ENCODE measurements around the gene CLEC4F.

GRCh38 chr2:70837980-70838925 is 17.9 kb upstream of the CLEC4F start:
- TF ChIP-seq, protein P1, sequence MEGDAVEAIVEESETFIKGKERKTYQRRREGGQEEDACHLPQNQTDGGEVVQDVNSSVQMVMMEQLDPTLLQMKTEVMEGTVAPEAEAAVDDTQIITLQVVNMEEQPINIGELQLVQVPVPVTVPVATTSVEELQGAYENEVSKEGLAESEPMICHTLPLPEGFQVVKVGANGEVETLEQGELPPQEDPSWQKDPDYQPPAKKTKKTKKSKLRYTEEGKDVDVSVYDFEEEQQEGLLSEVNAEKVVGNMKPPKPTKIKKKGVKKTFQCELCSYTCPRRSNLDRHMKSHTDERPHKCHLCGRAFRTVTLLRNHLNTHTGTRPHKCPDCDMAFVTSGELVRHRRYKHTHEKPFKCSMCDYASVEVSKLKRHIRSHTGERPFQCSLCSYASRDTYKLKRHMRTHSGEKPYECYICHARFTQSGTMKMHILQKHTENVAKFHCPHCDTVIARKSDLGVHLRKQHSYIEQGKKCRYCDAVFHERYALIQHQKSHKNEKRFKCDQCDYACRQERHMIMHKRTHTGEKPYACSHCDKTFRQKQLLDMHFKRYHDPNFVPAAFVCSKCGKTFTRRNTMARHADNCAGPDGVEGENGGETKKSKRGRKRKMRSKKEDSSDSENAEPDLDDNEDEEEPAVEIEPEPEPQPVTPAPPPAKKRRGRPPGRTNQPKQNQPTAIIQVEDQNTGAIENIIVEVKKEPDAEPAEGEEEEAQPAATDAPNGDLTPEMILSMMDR (IDR thresholded peaks at IDR 0.05): no peak
- TF ChIP-seq POLR2AphosphoS5 (IDR thresholded peaks at IDR 0.05) (no peak), POLR2A (IDR thresholded peaks at IDR 0.05) (no peak), EP300 (IDR thresholded peaks at IDR 0.05) (no peak)
